NB4 (cell line): ENCODE measurements around the gene SPTBN4.

Experiments
- CTCF ChIP-seq: IDR thresholded peaks from one replicate; pipeline ENCODE4 v1.5.1; 2012; ENCODE audit warnings: low read depth, low read length
- TF ChIP-seq, protein P1 (sequence below): IDR thresholded peaks from 2 replicates; pipeline ENCODE4 v1.6.1; 2011; ENCODE audit warnings: low read depth, low read length

- no peak for TF ChIP-seq CTCF
- TF ChIP-seq, protein P1, sequence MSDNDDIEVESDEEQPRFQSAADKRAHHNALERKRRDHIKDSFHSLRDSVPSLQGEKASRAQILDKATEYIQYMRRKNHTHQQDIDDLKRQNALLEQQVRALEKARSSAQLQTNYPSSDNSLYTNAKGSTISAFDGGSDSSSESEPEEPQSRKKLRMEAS = no peak
Measured at GRCh38 chr19:40460185-40460584, 6.6 kb upstream of the SPTBN4 start.
